Measurements from ENCODE around the gene PHACTR3. TPM values are rescaled to one million over a fixed set of nuclear protein-coding genes. Genes with fewer than 3 reads are reported as not detected.

PHACTR3 gene
- total RNA-seq, 1 donor from 2014 or later = 0.14 TPM

DNA sequence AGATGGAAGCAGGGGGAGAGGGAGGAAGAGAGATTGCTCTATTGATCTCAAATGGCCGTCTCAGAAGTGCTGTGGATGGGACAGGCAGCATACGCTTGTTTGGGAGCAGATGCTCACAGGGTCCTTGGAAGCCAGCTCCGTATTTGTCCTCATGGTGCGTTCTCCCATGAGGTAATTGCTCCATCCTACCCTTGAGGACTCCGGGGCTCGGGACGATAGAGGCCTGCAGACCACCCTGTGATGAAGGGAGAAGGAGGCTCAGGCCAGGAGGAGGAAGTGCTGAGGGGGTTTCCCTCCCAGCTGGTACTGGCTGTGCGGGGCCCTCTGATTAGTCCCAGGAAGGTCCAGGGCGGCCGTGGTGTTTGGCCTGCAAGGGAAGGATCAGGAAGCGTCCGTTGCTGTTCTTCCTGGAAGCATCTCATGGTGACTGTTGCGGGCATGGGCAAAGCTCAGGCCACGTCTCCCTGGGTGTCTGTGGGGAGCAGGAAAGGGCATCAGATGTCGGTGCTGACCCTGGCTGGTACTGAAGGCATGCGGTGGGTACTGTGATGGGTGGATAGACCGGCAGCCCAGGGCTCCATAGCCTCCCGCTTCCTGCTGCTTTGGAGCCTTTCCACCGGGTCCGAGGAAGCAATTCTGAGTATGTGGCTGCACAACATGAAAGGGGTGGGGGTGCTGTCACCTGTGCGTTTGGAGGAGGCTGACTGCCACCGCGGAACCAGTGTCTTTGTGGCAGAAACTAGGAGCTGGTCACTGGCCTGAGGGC lies 170.8 kb downstream of the PHACTR3 start:
- Histone ChIP-seq H3K79me2 (ENCODE audit: insufficient read depth, low read length) (no peaks in the 10 kb centered on the region), H3K4me2 (ENCODE audit: low read length) (no peak overlapping the region), H3K9ac (ENCODE audit: low read length) (no peak overlapping the region), H3K9me3 (ENCODE audit: insufficient read depth, low read depth, low read length) (no peaks in the 10 kb centered on the region), H3K4me3 (ENCODE audit: insufficient read depth, low read depth, low read length) (no peak overlapping the region), H3K27me3 (ENCODE audit: insufficient read depth, low read length) (no peaks in the 10 kb centered on the region), H4K20me1 (ENCODE audit: insufficient read depth, low read length) (no peaks in the 10 kb centered on the region), H3K36me3 (ENCODE audit: insufficient read depth, low read length) (no peaks in the 10 kb centered on the region), H3K4me1 (ENCODE audit: insufficient read depth, low read length) (no peaks in the 10 kb centered on the region), H2AFZ (ENCODE audit: low read depth, low read length) (no peak overlapping the region), H3K27ac (ENCODE audit: low read depth, low read length) (no peak overlapping the region)
- FAIRE-seq = no peak
- TF ChIP-seq EZH2 (IDR thresholded peaks at IDR 0.05; ENCODE audit: insufficient read depth, low read length) = no peak
- TF ChIP-seq, protein P1, sequence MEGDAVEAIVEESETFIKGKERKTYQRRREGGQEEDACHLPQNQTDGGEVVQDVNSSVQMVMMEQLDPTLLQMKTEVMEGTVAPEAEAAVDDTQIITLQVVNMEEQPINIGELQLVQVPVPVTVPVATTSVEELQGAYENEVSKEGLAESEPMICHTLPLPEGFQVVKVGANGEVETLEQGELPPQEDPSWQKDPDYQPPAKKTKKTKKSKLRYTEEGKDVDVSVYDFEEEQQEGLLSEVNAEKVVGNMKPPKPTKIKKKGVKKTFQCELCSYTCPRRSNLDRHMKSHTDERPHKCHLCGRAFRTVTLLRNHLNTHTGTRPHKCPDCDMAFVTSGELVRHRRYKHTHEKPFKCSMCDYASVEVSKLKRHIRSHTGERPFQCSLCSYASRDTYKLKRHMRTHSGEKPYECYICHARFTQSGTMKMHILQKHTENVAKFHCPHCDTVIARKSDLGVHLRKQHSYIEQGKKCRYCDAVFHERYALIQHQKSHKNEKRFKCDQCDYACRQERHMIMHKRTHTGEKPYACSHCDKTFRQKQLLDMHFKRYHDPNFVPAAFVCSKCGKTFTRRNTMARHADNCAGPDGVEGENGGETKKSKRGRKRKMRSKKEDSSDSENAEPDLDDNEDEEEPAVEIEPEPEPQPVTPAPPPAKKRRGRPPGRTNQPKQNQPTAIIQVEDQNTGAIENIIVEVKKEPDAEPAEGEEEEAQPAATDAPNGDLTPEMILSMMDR (IDR thresholded peaks at IDR 0.05; ENCODE audit: insufficient read depth, low read depth, low read length) = no peak
- Mint-ChIP-seq H3K4me3 (ENCODE audit: unreplicated experiment) (no peak overlapping the region), H3K9me3 (ENCODE audit: unreplicated experiment) (no peaks in the 10 kb centered on the region), H3K4me1 (ENCODE audit: low read depth, unreplicated experiment) (no peaks in the 10 kb centered on the region), H3K27me3 (ENCODE audit: low read depth, unreplicated experiment) (peaks cover 66% of the 10 kb centered on the region), H3K27ac (ENCODE audit: unreplicated experiment) (no peak overlapping the region), H3K36me3 (ENCODE audit: low read depth, unreplicated experiment) (no peaks in the 10 kb centered on the region)
- no peak for DNase-seq (ENCODE audit: low read depth)

DNA sequence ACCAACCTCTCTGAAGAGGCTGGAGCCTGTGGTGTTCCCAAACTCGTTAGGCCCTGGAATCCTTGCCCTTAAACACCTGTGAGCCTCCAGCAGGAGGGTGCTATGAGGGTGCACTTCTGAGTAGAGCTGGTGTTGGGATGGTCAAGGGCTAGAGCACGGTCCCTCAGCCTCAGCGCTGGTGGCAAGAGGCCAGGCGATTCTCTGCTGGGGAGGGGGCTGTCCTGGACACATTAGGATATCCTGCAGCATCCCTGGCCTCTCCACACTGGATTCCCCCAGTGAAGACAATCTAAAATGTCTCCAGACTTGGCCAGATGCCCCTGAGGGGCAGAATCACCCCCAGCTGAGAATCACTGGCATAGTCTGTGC lies 171.3 kb downstream of the PHACTR3 start:
- H3K9me3 Mint-ChIP-seq (ENCODE audit: unreplicated experiment) = no peaks in the 10 kb centered on the region
- H3K27me3 Mint-ChIP-seq (ENCODE audit: low read depth, unreplicated experiment) = peaks cover 66% of the 10 kb centered on the region
- H3K27ac Mint-ChIP-seq (ENCODE audit: unreplicated experiment) = no peak overlapping the region
- Histone ChIP-seq H3K4me2 (ENCODE audit: low read length) (no peak overlapping the region), H3K79me2 (ENCODE audit: insufficient read depth, low read length) (no peaks in the 10 kb centered on the region), H3K4me3 (ENCODE audit: insufficient read depth, low read depth, low read length) (no peak overlapping the region), H4K20me1 (ENCODE audit: insufficient read depth, low read length) (no peaks in the 10 kb centered on the region), H3K36me3 (ENCODE audit: insufficient read depth, low read length) (no peaks in the 10 kb centered on the region), H3K27me3 (ENCODE audit: insufficient read depth, low read length) (no peaks in the 10 kb centered on the region), H3K9me3 (ENCODE audit: insufficient read depth, low read depth, low read length) (no peaks in the 10 kb centered on the region), H3K4me1 (ENCODE audit: insufficient read depth, low read length) (no peaks in the 10 kb centered on the region), H3K27ac (ENCODE audit: low read depth, low read length) (no peak overlapping the region), H3K9ac (ENCODE audit: low read length) (no peak overlapping the region), H2AFZ (ENCODE audit: low read depth, low read length) (no peak overlapping the region)
- FAIRE-seq (no peak), DNase-seq (ENCODE audit: low read depth) (no peak)
- TF ChIP-seq EZH2 (IDR thresholded peaks at IDR 0.05; ENCODE audit: insufficient read depth, low read length) = no peak
- TF ChIP-seq, protein P1 (IDR thresholded peaks at IDR 0.05; ENCODE audit: insufficient read depth, low read depth, low read length) = no peak
- H3K4me3 Mint-ChIP-seq (ENCODE audit: unreplicated experiment) = no peak overlapping the region
- H3K36me3 Mint-ChIP-seq (ENCODE audit: low read depth, unreplicated experiment) = no peaks in the 10 kb centered on the region
- no peaks in the 10 kb centered on the region for H3K4me1 Mint-ChIP-seq (ENCODE audit: low read depth, unreplicated experiment)

DNA sequence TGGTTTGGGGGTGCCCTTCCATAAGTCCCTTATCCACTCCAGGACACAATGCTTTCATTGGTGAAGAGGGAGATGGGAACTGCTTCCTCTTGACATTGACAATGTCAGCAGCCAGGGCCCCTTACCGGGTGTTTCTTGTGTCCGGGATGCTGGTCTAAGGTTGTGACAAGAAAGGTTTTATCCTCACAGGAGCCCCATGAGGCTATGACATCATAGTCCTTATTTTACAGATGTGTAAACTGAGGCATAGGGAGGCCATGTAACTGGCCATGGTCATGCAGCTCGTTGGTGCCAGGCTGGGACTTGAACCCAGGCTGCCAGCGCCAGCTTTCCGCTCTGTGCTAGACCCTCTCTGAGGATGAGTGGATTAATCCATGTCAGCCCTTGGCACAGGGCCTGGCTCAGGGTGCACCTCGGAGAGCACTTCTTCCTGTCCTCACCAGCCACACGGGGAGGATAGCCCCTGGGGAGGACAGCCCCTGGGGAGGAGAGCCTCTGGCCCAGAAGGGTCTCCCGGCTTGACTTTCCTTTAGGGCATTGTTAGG lies 171.8 kb downstream of the PHACTR3 start:
- no peak for TF ChIP-seq EZH2 (IDR thresholded peaks at IDR 0.05; ENCODE audit: insufficient read depth, low read length)
- TF ChIP-seq, protein P1 (IDR thresholded peaks at IDR 0.05; ENCODE audit: insufficient read depth, low read depth, low read length) = no peak
- H3K4me3 Mint-ChIP-seq (ENCODE audit: unreplicated experiment) = no peak overlapping the region
- Histone ChIP-seq H3K4me1 (ENCODE audit: insufficient read depth, low read length) (no peaks in the 10 kb centered on the region), H3K36me3 (ENCODE audit: insufficient read depth, low read length) (no peaks in the 10 kb centered on the region), H3K27me3 (ENCODE audit: insufficient read depth, low read length) (no peaks in the 10 kb centered on the region), H3K79me2 (ENCODE audit: insufficient read depth, low read length) (no peaks in the 10 kb centered on the region), H3K4me2 (ENCODE audit: low read length) (no peak overlapping the region), H3K9me3 (ENCODE audit: insufficient read depth, low read depth, low read length) (no peaks in the 10 kb centered on the region), H3K27ac (ENCODE audit: low read depth, low read length) (no peak overlapping the region), H3K4me3 (ENCODE audit: insufficient read depth, low read depth, low read length) (no peak overlapping the region), H3K9ac (ENCODE audit: low read length) (no peak overlapping the region), H2AFZ (ENCODE audit: low read depth, low read length) (no peak overlapping the region), H4K20me1 (ENCODE audit: insufficient read depth, low read length) (no peaks in the 10 kb centered on the region)
- no peak for DNase-seq (ENCODE audit: low read depth)
- H3K27ac Mint-ChIP-seq (ENCODE audit: unreplicated experiment) = no peak overlapping the region
- peaks cover 62% of the 10 kb centered on the region for H3K27me3 Mint-ChIP-seq (ENCODE audit: low read depth, unreplicated experiment)
- no peaks in the 10 kb centered on the region for H3K9me3 Mint-ChIP-seq (ENCODE audit: unreplicated experiment)
- FAIRE-seq = no peak
- H3K36me3 Mint-ChIP-seq (ENCODE audit: low read depth, unreplicated experiment) = no peaks in the 10 kb centered on the region
- no peaks in the 10 kb centered on the region for H3K4me1 Mint-ChIP-seq (ENCODE audit: low read depth, unreplicated experiment)

All from astrocyte (in vitro differentiated cells and primary cell).